HG02840 (cell line): Measurements from ENCODE around the gene CCL1.

Experiments
- ATAC-seq: cut with Tn5 transposase; IDR thresholded peaks from one replicate; pipeline ENCODE4 v1.9.1; 2021; ENCODE audit warnings: mild to moderate bottlenecking, moderate library complexity, moderate number of reproducible peaks; ENCODE audit not compliant: unreplicated experiment, low FRiP score

The CCL1 gene

DNA sequence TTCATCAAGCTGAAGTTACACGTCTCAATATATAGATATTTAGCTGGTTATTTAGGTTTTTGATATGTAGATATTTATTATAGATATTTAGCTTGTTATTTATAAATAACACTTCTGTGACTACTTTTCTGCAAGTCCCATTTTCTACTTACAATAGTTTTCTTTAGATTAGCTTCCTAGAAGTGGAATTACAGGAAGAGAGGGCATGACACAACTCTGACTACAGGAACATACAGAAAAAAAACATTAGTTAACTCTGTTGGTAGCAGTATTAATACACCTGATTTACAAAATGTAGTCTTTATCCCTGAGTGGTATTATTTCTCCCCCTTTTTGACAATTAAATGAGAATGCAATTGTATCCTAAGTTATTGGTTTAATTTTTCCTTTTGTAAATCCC is 21.2 kb upstream of the CCL1 start:
- ATAC-seq, result no peak

DNA sequence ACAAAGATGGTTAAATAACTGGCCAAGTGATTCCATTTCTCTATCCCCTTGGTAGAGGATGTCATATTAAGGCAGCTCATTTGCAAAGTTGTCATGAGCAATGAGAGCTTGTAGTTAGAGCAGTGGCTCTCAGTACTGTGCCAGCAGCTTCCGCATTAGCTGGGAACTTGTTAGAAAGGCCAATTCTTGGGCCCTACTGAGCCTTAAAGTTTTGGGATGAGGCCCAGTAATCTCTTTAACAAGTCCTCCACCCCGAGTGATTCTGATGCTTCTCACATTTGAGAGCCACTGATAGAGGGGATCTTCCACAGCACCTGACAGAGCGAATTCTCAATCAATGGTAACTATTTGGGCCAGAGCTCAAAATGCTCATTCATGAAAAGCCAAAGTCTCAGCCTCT is 20.2 kb upstream of the CCL1 start:
- ATAC-seq, result no peak

DNA sequence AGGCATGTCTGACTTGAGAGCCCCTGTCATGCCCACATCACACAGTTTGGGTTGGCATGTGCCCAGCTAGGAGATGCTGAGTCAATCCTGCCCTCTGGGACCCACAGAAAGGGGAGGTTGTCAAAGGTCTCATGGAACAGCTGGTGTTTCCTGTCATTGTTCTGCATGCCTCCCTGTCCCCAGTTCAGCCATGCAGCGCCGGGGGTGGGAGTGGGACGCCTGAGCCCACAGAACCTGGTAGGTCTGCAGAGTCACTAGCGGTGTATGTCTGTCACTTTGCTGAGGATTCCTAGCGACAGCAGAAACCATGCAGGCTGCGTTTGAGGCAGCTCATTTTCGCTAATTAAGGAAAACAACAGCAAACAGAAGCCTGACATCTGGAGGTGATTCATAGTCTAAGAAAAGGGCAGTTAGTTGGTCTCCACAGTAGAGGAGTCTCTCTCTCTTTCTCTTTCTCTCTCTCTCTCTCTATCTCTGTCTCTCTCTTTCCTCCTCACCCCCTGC is 19.6 kb upstream of the CCL1 start:
- no peak for ATAC-seq

DNA sequence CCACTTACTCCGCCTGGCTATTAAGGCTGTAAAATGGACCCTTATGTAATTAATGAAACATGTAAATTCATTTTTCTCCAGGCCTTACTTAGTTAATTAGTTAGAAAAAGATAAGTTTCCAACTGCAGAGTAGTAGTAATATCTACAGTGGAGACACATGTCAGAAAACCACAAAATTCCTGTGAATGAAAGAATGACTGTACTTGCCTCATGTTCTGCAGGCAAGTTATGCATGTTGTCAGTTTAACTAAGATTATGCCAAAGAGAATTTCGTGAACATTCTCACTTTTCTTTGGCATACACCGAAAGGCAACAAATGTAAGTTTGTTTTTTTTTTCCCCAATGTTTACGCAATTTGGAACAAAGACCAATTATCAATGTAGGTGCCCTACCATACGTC is 16.8 kb upstream of the CCL1 start:
- no peak for ATAC-seq

DNA sequence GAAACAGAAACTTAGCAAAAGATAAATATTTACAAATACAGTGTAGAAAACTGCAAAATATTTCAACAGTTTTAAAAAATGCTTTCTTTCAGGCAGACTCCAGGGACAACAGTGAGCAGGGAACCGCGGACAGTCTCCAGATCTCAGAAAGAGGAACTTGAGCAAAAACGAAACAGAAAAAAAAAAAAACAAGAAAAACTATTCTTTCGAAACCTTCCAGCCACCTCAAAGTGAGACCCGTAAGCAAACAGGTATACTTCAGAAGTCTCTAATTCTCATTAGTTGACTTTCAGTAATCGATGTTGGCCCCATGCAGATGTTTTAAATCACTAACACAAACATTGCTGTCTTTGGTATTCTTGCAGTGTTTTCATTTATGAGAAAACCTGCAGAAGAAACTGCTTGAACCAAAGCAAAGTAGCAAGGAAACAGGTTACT is 15.7 kb upstream of the CCL1 start:
- ATAC-seq, result peak; percentile 69

DNA sequence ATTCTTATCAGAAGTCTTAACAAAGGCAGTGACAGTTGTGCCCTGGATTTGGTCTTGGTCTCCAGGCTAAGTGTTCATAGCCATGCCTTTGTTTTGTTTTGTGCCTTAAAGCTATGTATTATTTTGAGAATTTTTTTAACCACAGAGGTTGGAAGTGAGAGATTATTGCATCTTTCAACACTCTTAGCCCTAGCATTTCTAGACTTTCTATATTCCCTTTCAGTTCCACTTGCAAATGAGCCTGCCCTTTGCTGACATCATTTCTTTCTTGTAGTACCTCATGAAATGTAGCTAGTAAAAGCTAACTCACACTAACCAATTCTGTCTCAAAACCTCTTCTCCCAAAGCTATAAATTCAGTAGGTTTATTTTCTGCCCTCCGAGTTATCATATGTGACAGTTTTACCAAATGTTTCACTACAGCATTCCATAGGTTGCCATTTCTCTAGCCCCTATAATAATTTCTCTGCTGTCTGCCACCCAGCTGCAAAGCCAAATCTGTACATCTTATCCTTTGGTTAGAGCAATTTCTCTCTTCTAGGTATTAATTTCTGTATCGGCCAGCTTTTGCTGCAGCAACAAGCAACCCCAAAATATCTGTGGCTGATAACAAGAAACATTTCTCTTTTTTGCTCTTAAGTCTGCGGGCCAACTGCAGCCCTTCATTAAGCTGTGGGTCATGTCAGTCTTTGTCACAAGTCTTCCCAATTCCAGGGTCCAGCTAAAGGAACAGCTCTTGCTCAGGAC is 14.2 kb upstream of the CCL1 start:
- no peak for ATAC-seq

DNA sequence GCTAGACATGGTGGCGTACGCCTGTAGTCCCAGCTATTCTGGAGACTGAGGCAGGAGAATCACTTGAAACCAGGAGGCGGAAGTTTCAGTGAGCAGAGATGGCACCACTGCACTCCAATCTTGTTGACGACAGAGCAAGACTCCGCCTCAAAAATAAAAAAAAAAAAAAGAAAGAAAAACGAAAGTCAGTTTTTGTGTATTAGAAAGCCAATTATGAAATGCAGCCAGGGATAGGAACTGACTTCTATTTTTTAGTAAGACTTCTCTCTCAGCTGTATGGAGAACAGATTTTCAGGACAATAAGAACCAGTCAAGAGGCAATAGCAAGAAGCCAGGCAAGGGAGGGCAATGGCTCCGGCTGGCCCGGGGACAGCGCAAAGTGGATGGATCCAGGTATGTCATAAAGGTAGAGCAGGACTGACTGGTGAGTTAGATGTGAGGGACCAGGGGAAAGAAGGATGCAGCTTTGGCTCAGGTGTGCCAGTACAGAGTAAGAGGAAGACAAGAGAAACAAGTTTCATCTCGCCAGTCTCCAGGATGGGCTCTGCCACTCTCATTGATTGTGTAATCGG is 12.5 kb upstream of the CCL1 start:
- no peak for ATAC-seq

DNA sequence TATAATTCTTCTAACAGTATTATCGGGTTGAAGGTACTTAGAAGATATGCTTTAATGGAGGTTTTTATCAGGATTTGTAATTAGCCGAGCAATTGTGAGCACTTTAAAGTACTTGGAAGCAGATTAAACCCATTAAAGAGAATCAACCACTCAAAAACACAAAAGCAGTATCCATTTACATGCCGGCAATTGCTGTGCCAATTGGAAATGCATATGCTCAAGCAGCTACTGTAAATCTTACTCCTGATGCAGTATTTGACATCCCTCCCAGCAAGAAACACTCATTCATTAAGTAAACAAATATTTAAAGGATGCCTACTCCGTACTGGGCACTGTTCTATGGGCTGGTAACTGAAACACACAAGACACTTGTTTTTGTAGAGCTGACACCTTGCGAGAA is 11.4 kb upstream of the CCL1 start:
- ATAC-seq, result no peak

DNA sequence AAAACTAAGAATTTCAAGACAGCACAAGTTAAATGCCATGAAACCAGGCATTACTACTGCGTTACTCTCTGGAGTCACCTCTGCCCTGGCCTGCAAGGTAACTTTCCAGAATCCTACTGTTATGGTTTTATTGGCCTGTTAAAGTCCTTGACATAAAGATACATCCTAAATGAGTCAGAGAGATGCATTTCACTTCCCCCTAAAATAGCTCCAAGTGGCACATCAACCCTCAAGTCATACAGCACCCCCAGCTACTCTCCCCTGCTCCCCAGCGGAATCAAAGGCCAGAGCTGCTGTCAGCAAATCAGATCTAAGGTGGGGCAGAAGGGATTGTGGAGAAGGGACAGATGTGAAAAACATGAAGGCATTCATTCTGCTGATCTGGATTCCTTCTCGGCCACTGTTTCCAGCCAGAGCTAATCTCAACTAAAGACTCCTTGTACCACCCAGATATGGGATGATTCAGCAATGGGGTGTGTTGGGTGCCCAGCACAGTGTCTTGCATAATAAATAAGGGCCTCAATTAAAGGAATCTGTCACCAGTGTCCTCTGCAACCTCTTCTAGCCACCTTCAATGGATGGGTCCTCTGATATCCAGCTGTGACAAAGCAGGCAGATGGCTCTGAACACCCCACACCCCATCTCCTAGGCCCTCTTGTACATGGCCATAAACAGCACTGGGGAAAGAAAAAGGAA is 8.5 kb upstream of the CCL1 start:
- ATAC-seq, result no peak

DNA sequence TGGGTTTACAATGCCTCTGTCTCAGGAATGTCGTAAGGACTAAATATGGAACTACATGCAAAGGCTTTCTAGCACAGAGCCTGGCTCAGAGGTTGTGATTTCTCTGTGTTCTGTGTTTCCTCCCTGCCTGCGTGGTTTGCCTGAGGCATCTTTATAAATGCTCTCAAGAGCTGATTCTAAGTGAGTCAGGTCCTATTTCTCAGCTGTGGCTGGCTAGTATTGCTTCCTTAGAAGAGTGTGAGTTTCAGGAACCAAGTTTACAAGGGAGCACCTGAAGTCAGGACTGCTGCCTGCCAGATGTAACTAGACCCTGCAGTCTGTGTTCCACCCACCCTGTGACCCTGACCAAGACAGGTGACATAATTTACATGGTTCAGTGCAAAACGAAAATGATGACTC is 8.0 kb upstream of the CCL1 start:
- no peak for ATAC-seq

DNA sequence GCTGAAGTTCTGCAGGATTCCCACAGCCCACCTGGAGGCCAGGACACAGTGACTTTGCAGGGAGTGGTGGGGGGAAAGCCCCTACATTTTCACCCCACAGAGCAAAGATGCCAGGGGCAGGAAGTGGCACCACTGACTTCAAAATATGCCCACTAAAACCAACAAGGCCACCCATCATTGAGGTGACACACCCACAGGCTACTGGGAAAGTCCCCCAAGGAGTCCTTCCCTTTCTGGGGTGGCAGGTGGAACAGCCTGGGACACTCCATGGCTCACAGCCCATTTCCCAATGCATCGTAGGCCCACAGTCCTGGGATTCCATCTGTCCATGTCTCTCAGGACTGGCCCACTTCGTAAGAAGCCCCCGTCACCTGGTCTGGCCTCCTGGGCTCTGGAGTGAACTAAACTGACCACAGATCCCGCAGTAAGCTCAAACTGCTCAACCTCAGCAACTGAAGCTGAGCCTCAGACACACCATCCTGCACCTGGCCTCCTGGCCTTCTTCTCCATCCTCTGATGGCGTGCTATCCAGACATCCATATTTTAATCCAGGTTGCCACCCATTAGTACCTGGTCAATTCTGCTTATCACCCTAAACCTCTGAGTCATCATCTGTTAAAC is 7.5 kb upstream of the CCL1 start:
- no peak for ATAC-seq

DNA sequence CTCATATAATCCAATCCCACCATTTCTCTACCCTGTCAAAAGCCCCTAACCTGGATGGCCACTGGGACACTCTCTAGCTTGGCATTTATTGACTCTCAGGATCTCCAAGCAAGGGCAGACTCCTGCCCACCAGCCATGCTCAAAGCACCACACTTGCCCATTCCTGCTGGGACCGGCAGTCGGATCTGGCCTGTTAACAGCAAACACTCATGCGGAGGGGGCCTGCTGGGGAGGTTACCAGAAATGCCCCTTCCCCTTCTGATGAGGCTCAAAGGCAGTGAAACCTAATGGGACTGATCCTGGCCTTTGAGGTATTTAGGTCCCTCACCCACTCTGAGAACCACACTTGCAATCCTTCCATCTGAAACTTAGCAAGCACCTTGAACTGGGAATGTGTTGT is 6.5 kb upstream of the CCL1 start:
- ATAC-seq, result no peak

DNA sequence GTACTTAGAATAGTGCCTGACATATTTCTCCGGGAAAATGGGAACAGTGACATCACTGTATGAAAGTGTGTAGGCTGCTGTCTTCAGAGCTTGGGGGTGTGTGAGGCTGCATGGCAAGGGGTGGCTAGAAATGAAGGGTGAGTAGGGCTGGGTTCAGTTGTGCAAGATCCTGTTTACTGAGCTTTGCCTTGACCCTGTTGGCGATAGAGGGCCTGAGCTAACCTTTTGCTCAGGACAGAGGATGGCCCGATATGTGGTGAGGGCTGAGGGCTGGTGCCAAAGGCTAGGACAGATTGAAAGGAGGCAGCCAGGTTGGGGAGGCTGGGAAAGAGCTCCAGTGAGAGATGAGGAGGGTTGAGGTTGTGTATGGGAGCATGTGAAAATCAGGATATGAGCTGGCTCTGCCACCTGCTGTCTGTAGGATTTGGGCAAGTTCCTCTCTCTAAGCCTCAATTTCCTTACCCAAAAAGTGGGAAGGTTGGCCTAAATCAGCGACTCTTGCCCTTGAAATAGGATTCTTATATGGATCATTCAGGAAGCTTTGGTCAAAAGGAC is 6.0 kb upstream of the CCL1 start:
- no peak for ATAC-seq

DNA sequence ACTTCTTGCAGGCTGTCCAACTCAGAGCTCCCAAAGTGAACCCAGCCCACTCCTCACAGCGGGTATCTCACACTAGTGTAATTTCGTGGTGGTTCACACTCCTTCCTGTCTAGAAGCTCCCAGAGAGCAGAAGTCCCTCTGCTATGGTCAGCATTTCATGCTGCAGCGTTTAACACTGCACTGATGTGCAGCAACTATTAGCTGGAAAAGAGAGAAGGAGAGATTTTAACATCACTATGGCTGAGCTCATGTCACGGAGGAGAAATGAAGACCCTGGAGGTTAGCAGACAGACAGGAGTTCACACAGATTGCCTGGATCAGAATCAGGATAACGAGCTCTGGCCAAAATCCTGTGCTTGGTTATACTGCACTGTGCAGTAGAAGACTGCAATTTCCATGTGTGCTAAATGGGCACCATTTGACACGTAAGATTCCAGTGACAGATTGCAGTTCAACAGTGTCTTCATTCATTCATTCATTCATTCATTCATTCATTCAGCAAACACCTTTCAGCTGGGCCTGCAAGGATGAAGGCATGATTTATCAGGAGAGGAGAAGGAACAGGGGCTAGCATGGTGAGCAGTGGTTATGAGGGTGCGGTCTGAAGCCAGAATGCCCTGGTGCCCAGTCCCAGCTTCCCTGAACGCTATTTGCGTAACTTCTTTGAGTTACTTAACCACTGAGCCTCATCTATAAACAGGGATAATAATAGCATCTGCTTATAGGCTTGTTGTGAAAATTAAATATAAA is 5.3 kb upstream of the CCL1 start:
- no peak for ATAC-seq

DNA sequence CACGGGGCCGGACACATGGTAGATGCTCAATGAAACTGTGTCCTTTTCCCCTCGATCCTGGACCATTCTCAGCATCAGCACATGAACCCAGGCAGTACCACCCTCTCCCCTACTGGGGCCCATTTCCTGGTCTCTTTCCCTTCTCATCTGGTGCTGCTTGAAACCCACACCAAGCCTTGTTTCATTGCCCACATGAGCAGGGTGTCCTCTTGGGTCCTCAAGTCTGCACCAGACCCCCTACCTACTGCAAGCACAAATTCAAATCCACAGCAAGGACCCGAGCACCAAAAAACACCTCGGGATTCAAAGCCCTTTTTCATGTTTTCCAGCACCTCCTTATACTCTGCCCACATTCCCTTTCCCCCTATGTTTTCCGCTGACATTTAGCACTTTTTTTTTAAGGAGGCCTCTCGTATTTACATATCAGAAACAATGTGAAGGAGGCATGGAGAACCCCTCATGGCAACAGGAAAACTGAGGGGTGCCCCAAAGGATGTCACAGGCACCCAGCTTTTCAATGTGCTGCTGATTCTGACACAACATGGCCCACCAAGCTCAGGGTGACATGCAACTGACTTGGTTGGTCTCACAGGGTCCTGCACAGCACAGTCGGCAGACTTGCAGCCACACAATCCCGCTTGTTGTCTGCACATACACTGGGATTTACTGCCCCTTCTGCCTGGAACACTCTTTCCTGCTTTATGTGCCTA is 4.6 kb upstream of the CCL1 start:
- ATAC-seq, result no peak

DNA sequence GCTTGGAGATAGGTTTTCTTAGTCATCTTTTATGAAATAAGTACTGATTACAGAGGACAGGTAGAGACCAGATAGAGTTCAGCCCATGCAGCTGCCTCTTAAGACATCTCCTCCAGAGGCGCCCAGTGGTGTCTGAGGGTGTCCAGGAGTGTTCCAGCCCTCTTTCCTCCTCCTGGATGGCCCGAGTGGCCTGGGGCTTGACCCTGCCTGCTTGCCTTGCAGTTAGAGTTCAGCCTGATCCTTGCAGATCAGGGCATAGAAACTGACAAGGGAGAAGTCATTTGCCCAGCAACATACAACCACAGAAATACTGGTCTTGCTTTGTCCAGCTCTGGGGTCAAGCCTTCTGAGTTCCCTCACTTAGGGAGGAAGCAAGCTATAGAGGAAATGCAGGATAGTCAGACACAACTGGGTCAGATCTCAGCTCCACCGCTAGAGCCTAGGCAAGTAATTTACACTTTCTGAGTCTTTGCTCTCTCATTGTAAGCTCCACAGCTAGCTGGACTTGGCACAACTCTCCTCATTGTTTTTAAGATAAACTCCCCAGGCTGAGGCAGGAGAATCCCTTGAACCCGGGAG is 3.6 kb upstream of the CCL1 start:
- no peak for ATAC-seq

DNA sequence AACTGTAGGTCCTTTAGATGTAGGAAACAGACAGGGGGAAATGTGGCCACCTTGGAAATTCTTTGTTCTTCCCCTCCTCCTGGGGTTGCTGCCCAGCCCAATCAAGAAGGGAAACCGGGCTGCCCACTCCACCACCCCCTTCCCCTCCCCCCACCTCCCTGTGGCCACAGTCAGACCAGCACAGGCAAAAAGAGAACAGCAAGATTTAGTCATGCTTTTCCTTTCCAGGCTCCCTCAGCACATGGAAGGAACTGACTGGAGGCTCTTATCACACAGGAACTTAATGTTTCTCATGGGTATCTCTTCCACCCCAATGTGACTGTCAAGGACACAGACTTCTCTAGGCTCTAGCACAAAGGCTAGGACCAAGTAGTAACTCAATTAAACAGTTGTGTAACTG is 3.0 kb upstream of the CCL1 start:
- no peak for ATAC-seq

DNA sequence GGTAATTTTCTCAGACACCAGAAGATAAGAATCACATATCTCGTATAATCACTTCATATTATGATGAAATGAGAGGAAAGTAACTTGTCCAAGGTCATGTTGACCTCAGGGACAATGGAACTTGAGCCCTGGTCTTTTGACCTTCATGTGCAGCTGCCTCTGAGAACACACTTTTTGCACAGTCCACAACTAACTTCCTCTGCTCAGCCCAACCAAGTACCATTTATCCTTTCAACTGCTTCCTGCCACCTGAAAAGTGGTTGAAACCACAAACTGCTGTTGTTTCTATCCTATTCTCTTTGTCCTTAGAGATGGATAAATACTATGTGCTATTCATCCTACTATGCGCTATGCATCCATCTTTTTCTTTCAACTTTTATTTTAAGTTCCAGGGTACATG is 2.3 kb upstream of the CCL1 start:
- no peak for ATAC-seq

DNA sequence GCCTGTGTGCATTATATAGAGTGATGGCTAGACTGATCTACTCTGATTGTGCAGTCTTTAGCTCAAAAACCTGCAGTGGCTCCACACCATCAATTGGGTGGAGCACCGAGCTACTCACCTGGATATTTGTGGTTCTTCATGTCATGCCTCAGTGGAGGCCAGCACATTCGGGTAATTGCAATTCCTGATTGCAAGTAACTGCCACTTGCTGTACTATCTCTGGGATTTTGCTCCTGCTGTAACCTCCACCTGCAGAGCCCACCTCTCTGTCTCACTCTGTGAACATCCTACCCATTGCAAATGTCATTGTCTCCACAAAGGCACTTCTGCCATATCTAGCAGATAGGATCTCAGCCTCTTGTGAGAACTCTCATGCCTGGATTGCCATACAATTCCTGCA is 1.7 kb upstream of the CCL1 start:
- ATAC-seq, result no peak
